Activated T-cell treated with anti-CD3 and anti-CD28 coated beads, Interleukin-2, amount 50 U/mL, for 24 hours (primary cell): ENCODE results near the gene FRAS1.

ENCODE experiments used
- DNase-seq: peaks from one replicate; pipeline ENCODE4 v3.0.0-alpha.2; 2020
- H3K27ac Mint-ChIP-seq: 2 replicates; pipeline ENCODE4 v1.8.0; 2020; ENCODE audit warnings: mild to moderate bottlenecking, mixed read lengths
- H3K27me3 Mint-ChIP-seq: 2 replicates; pipeline ENCODE4 v1.8.0; 2020; ENCODE audit warnings: mixed read lengths
- H3K36me3 Mint-ChIP-seq: 2 replicates; pipeline ENCODE4 v1.8.0; 2020; ENCODE audit warnings: low read depth, mixed read lengths
- H3K4me1 Mint-ChIP-seq: 2 replicates; pipeline ENCODE4 v1.8.0; 2020; ENCODE audit warnings: low read depth, mixed read lengths
- H3K4me3 Mint-ChIP-seq: 2 replicates; pipeline ENCODE4 v1.8.0; 2020; ENCODE audit warnings: mild to moderate bottlenecking, moderate library complexity, mixed read lengths
- H3K9me3 Mint-ChIP-seq: 2 replicates; pipeline ENCODE4 v1.8.0; 2020; ENCODE audit warnings: mixed read lengths

The FRAS1 gene

GRCh38 chr4:78409612-78410202 lies 352.6 kb downstream of the FRAS1 start:
- no peaks in the 10 kb centered on the region for H3K9me3 Mint-ChIP-seq
- DNase-seq = no peak
- H3K27ac Mint-ChIP-seq = no peak overlapping the region
- no peak overlapping the region for H3K4me3 Mint-ChIP-seq
- H3K27me3 Mint-ChIP-seq = peaks cover 14% of the 10 kb centered on the region
- no peaks in the 10 kb centered on the region for H3K4me1 Mint-ChIP-seq
- no peaks in the 10 kb centered on the region for H3K36me3 Mint-ChIP-seq

DNA sequence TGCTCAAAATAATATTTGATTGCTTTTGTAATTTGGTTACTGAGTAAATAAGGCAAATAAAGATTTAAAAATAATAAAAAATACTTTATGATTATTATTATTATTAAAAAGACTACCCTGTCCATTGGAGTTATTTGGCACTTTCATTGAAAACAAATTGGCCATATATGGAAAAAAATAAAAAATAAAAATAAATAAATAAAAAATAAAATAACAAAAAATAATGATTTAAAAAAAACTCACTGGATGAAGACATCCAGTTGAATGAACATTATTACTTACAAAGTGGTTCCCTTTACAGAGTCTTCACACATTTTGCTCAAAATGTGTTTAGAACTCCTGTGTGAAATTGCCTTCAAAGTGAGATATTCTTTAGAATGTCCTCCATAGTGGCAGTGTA lies 353.1 kb downstream of the FRAS1 start:
- Mint-ChIP-seq H3K4me3 (no peak overlapping the region), H3K27me3 (peaks cover 14% of the 10 kb centered on the region), H3K9me3 (no peaks in the 10 kb centered on the region), H3K36me3 (no peaks in the 10 kb centered on the region), H3K27ac (no peak overlapping the region), H3K4me1 (no peaks in the 10 kb centered on the region)
- no peak for DNase-seq

DNA sequence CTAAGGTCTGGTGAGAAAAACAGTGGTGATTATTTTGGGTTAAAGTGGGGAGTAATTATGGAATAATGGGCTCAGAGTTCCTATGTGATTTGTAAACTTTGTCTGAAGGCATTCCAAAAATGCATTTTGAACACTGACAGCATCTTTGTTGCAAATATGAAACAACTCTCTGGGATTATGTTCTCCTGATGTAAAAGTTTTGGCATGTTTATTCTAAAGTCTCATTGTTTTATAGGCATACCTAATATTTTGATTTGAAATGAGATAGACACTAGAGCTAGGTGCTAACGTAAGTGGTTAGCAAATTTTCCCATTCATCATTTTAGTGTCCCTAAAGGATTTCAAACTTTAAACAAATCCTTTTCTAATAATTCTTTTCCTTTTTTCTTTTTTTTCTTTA lies 353.6 kb downstream of the FRAS1 start:
- Mint-ChIP-seq H3K27ac (no peak overlapping the region), H3K4me3 (no peak overlapping the region), H3K4me1 (no peaks in the 10 kb centered on the region), H3K27me3 (peaks cover 14% of the 10 kb centered on the region), H3K9me3 (no peaks in the 10 kb centered on the region), H3K36me3 (no peaks in the 10 kb centered on the region)
- no peak for DNase-seq

- peaks cover 13% of the 10 kb centered on the region for H3K27me3 Mint-ChIP-seq
- H3K4me3 Mint-ChIP-seq = no peak overlapping the region
- H3K27ac Mint-ChIP-seq = no peak overlapping the region
- no peaks in the 10 kb centered on the region for H3K9me3 Mint-ChIP-seq
- H3K36me3 Mint-ChIP-seq = no peaks in the 10 kb centered on the region
- no peaks in the 10 kb centered on the region for H3K4me1 Mint-ChIP-seq
- no peak for DNase-seq
These were observed 357.0 kb downstream of the FRAS1 start for GRCh38 chr4:78414116-78414515.

- H3K4me3 Mint-ChIP-seq = no peak overlapping the region
- H3K36me3 Mint-ChIP-seq = no peaks in the 10 kb centered on the region
- DNase-seq = no peak
- H3K27me3 Mint-ChIP-seq = peaks cover 21% of the 10 kb centered on the region
- no peaks in the 10 kb centered on the region for H3K4me1 Mint-ChIP-seq
- no peaks in the 10 kb centered on the region for H3K9me3 Mint-ChIP-seq
- H3K27ac Mint-ChIP-seq = no peak overlapping the region
These were observed 360.5 kb downstream of the FRAS1 start for GRCh38 chr4:78417603-78418002.

DNA sequence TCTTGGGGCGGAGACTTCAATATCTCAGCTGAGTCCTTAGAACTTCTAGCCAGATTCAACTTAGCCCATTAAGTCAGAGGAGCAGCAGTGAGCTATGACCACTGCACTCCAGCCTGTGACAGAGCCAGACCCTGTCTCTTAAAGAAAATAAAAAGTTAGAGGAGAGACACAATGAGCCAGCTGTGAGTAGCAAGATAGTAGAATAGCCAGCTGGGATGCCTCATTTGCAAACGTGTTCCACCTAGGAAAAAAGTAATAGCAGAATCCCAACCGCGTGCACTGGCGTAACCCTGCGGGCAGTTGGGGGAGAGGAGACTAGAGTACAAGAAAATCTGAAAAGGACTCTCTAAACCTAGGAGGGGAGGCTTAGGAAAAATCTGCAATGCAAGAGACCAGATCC lies 361.3 kb downstream of the FRAS1 start:
- Mint-ChIP-seq H3K4me1 (no peaks in the 10 kb centered on the region), H3K27me3 (peaks cover 20% of the 10 kb centered on the region), H3K9me3 (no peaks in the 10 kb centered on the region), H3K27ac (no peak overlapping the region), H3K36me3 (no peaks in the 10 kb centered on the region), H3K4me3 (no peak overlapping the region)
- no peak for DNase-seq

- Mint-ChIP-seq H3K27me3 (peaks cover 19% of the 10 kb centered on the region), H3K4me1 (no peaks in the 10 kb centered on the region), H3K4me3 (no peak overlapping the region), H3K27ac (no peak overlapping the region), H3K9me3 (no peaks in the 10 kb centered on the region), H3K36me3 (no peaks in the 10 kb centered on the region)
- no peak for DNase-seq
These were observed 366.7 kb downstream of the FRAS1 start for GRCh38 chr4:78423790-78424189.

DNA sequence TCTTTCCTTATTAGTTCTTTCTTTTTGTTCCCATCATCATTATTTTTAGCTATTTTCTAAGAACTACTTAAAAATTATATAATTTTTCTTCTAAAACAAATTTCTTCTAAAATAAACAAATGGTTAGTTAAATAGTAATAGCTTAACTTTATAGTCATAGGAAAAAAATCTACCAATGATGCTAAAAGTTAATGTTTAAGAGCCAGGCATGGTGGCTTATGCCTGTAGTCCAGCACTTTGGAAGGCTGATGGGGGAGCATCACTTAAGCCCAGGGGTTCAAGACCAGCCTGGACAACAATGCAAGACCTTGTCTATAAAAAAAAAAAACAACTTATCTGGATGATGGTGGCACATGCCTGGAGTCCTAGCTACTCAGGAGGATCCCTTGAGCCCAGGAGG lies 367.3 kb downstream of the FRAS1 start:
- H3K27ac Mint-ChIP-seq = no peak overlapping the region
- no peak for DNase-seq
- no peaks in the 10 kb centered on the region for H3K9me3 Mint-ChIP-seq
- no peaks in the 10 kb centered on the region for H3K4me1 Mint-ChIP-seq
- no peaks in the 10 kb centered on the region for H3K36me3 Mint-ChIP-seq
- peaks cover 19% of the 10 kb centered on the region for H3K27me3 Mint-ChIP-seq
- H3K4me3 Mint-ChIP-seq = no peak overlapping the region

- H3K4me1 Mint-ChIP-seq = no peaks in the 10 kb centered on the region
- H3K27ac Mint-ChIP-seq = no peak overlapping the region
- no peak overlapping the region for H3K4me3 Mint-ChIP-seq
- no peaks in the 10 kb centered on the region for H3K36me3 Mint-ChIP-seq
- H3K27me3 Mint-ChIP-seq = peaks cover 16% of the 10 kb centered on the region
- DNase-seq = no peak
- H3K9me3 Mint-ChIP-seq = no peaks in the 10 kb centered on the region
These were observed 369.8 kb downstream of the FRAS1 start for GRCh38 chr4:78426972-78427371.

DNA sequence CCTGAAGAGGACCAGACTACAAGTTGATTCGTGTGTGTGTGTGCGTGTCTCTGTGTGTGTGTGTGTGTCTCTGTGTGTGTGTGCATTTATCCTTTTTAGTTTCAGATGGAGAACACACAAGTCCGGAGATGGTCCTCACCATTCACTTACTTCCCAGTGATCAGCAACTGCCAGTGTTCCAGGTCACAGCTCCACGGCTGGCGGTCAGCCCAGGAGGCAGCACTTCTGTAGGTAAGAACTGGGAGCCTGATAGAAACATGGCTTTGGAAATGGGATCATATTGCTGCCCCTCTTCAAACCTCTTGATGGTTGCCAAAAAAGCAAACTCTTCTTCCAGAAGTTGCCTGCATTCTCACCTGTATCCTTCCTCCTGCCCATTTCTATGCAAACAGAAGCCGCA lies 371.9 kb downstream of the FRAS1 start:
- H3K27ac Mint-ChIP-seq = no peak overlapping the region
- no peaks in the 10 kb centered on the region for H3K4me1 Mint-ChIP-seq
- no peaks in the 10 kb centered on the region for H3K36me3 Mint-ChIP-seq
- H3K4me3 Mint-ChIP-seq = no peak overlapping the region
- H3K27me3 Mint-ChIP-seq = peaks cover 7% of the 10 kb centered on the region
- DNase-seq = no peak
- no peaks in the 10 kb centered on the region for H3K9me3 Mint-ChIP-seq

DNA sequence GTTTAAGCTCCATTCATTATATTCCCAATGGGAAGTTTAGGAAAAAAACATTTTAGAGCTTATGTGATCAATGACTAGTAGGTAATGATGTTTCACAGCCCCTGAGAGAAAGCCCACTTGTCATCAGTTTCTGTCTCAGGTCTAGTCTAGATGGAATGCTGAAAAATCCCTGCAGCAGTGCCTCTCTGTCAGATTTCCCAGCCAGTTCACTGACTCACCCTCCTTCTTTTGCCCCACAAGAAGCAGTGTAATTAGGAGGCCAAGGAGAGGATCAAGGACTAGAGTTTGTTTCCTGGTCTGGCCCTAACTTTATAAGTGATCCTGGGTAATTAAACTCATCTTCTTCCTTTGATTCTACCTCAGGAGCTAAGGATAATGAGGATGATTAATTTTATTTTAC lies 375.8 kb downstream of the FRAS1 start:
- Mint-ChIP-seq H3K27ac (no peak overlapping the region), H3K36me3 (no peaks in the 10 kb centered on the region), H3K27me3 (peaks cover 5% of the 10 kb centered on the region), H3K4me1 (no peaks in the 10 kb centered on the region), H3K4me3 (no peak overlapping the region), H3K9me3 (no peaks in the 10 kb centered on the region)
- no peak for DNase-seq

DNA sequence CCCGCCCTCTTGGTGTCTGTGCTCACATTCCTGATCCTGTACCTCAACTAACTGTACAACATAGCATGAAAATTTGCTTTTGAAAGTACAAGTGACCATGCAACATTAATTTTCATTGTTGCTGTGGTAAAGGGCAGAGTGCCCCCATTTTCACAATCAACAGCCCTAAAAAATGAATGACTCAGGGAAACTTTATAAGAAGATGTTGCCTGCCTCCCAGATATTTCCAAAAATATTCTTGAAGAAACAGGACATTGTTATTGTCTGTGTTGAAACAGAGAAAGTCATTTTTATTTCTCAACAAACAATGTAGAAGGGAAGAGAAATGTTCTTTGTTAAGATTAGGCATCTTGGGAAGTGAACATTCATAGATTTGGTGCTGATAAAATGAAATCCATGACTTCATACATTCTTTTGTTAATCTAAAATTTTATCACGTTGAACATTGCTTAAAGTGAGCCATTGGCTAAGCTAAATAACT lies 380.5 kb downstream of the FRAS1 start:
- no peak for DNase-seq
- Mint-ChIP-seq H3K27ac (no peak overlapping the region), H3K4me3 (no peak overlapping the region), H3K4me1 (no peaks in the 10 kb centered on the region), H3K36me3 (no peaks in the 10 kb centered on the region), H3K9me3 (no peaks in the 10 kb centered on the region), H3K27me3 (no peaks in the 10 kb centered on the region)

- Mint-ChIP-seq H3K36me3 (no peaks in the 10 kb centered on the region), H3K4me1 (no peaks in the 10 kb centered on the region), H3K4me3 (no peak overlapping the region), H3K9me3 (no peaks in the 10 kb centered on the region), H3K27me3 (no peaks in the 10 kb centered on the region), H3K27ac (no peak overlapping the region)
- DNase-seq = no peak
These were observed 382.2 kb downstream of the FRAS1 start for GRCh38 chr4:78439328-78439727.

- H3K36me3 Mint-ChIP-seq = no peaks in the 10 kb centered on the region
- no peaks in the 10 kb centered on the region for H3K27me3 Mint-ChIP-seq
- H3K4me3 Mint-ChIP-seq = no peak overlapping the region
- DNase-seq = no peak
- no peaks in the 10 kb centered on the region for H3K4me1 Mint-ChIP-seq
- H3K9me3 Mint-ChIP-seq = no peaks in the 10 kb centered on the region
- H3K27ac Mint-ChIP-seq = no peak overlapping the region
These were observed 384.6 kb downstream of the FRAS1 start for GRCh38 chr4:78441756-78442155.

DNA sequence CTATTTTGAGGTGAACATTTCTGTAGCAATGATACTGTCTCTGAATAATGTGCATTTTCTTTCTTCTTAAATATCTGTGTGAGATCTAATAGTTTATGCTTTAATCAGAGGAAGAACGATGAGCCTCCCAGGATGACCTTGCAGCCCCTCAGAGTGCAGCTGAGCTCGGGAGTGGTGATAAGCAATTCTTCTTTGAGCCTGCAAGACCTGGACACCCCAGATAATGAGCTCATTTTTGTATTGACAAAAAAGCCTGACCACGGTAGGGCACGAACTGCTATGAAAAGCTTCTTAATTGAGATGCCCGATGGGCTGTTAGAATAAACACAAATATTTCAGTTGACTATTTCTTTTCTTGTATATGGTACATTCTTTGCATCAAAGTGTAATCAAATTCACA lies 389.5 kb downstream of the FRAS1 start:
- DNase-seq = no peak
- Mint-ChIP-seq H3K4me1 (no peaks in the 10 kb centered on the region), H3K36me3 (no peaks in the 10 kb centered on the region), H3K4me3 (no peak overlapping the region), H3K27ac (no peak overlapping the region), H3K27me3 (no peaks in the 10 kb centered on the region), H3K9me3 (no peaks in the 10 kb centered on the region)

GRCh38 chr4:78451407-78451806 lies 394.3 kb downstream of the FRAS1 start:
- H3K27ac Mint-ChIP-seq = no peak overlapping the region
- peaks cover 10% of the 10 kb centered on the region for H3K27me3 Mint-ChIP-seq
- H3K9me3 Mint-ChIP-seq = no peaks in the 10 kb centered on the region
- no peak overlapping the region for H3K4me3 Mint-ChIP-seq
- no peaks in the 10 kb centered on the region for H3K36me3 Mint-ChIP-seq
- no peak for DNase-seq
- H3K4me1 Mint-ChIP-seq = no peaks in the 10 kb centered on the region
